Neutrophil (primary cell): Measurements from ENCODE around the gene VWC2L.

Experiments
- H3K27ac ChIP-seq: fragments of 200-600 bp; sonication (generic); 2 replicates; pipeline ENCODE4 v1.5.1; 2016; ENCODE audit warnings: mild to moderate bottlenecking, moderate library complexity
- H3K27me3 ChIP-seq: fragments of 200-600 bp; sonication (generic); 2 replicates; pipeline ENCODE4 v1.6.0; 2016; ENCODE audit warnings: mild to moderate bottlenecking
- H3K36me3 ChIP-seq: fragments of 200-600 bp; sonication (generic); 2 replicates; pipeline ENCODE4 v1.5.1; 2017
- H3K4me1 ChIP-seq, 2 experiments: fragments of 200-600 bp in 1 of 2; sonication (generic) in 1 of 2; 1 replicate in 1 of 2; 2 replicates in 1 of 2; pipeline versions ENCODE4 v1.5.1 to v1.6.1; 2013 to 2016; ENCODE audit warnings: low read depth in 1 of 2, low read length in 1 of 2, mild to moderate bottlenecking in 1 of 2, moderate library complexity in 1 of 2; ENCODE audit not compliant: control insufficient read depth in 1 of 2, insufficient read depth in 1 of 2
- H3K4me3 ChIP-seq, 2 experiments: fragments of 200-600 bp in 1 of 2; sonication (generic) in 1 of 2; 1 replicate in 1 of 2; 2 replicates in 1 of 2; pipeline ENCODE4 v1.5.1; 2013 to 2016; ENCODE audit warnings: low read depth in 1 of 2, low read length in 1 of 2, mild to moderate bottlenecking in 1 of 2, moderate library complexity in 1 of 2
- H3K9me3 ChIP-seq: fragments of 200-600 bp; sonication (generic); 2 replicates; pipeline ENCODE4 v1.5.1; 2016
- TF ChIP-seq, protein P1 (sequence below): fragments of 200-600 bp; sonication (generic); IDR thresholded peaks from 2 replicates; pipeline ENCODE4 v1.5.1; 2016; ENCODE audit warnings: antibody characterized with exemption

The VWC2L gene

DNA sequence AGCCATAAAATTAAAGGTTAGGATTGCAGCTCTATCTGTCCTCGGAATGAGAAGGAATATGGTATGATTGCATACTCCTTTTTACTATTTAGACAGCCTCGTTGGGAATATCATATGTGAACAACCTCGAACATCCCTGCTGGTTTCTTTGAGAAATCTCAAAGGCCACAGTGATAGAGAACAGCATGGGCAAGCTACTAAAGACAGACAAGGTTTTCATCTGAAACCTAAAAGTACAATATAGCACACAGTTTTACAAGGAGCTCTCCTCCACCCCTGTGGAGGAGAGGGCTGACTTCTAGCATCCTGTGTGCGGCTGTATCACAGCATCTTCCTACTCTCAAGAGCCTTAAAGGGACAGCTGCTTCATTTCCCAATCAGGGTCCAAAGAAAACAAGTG lies 104.3 kb downstream of the VWC2L start:
- Histone ChIP-seq H3K27ac (no peak overlapping the region), H3K4me1 (no peaks in the 10 kb centered on the region), H3K9me3 (no peaks in the 10 kb centered on the region), H3K27me3 (no peaks in the 10 kb centered on the region), H3K4me3 (no peak overlapping the region), H3K36me3 (no peaks in the 10 kb centered on the region)
- TF ChIP-seq, protein P1, sequence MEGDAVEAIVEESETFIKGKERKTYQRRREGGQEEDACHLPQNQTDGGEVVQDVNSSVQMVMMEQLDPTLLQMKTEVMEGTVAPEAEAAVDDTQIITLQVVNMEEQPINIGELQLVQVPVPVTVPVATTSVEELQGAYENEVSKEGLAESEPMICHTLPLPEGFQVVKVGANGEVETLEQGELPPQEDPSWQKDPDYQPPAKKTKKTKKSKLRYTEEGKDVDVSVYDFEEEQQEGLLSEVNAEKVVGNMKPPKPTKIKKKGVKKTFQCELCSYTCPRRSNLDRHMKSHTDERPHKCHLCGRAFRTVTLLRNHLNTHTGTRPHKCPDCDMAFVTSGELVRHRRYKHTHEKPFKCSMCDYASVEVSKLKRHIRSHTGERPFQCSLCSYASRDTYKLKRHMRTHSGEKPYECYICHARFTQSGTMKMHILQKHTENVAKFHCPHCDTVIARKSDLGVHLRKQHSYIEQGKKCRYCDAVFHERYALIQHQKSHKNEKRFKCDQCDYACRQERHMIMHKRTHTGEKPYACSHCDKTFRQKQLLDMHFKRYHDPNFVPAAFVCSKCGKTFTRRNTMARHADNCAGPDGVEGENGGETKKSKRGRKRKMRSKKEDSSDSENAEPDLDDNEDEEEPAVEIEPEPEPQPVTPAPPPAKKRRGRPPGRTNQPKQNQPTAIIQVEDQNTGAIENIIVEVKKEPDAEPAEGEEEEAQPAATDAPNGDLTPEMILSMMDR: no peak

DNA sequence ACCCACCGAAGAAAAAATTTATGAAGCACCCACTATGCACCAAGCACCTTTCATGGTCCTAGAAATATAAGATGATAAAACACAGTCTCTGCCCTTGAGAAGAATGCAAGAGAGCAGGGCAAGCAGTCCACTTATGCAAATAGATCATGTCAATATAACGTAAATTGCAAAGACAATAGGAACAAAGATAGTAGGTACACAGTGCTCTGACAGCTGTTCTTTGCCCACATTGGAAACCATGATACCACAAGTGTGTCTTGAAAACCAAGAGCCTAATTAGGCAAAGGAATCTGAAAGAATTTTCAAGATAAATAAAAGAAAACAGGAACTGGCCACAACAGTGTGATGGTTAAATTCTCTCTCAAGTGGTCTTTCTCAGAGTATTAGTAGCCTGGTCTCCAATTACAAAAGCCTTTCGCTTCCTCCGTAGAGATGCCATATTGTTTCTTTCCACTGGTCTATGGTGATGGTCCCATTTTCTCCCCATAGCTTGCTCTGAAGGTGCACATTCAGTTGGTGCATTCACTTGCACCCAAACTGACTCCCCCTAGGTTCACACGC lies 108.5 kb downstream of the VWC2L start:
- Histone ChIP-seq H3K4me1 (no peaks in the 10 kb centered on the region), H3K36me3 (no peaks in the 10 kb centered on the region), H3K9me3 (no peaks in the 10 kb centered on the region), H3K4me3 (no peak overlapping the region), H3K27ac (no peak overlapping the region), H3K27me3 (no peaks in the 10 kb centered on the region)
- TF ChIP-seq, protein P1: no peak

DNA sequence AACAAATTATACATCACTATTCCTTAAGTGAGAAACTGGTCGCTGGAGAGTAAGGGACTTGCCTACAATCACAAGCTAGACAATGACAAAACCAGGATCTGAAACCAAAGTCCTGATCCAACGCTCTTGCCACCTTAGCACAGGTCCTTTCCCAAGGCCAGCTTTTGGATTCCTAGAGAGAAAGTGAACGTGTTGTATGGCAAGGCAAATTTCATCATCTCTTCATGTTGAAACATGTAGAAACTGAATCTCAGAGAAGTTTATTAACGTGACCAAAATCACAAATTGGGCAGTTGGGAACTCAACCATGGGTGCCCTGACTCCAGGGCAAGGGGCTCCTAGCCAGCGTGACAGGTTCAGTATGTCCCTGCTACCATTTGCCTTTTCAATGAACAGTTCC lies 118.2 kb downstream of the VWC2L start:
- H3K9me3 ChIP-seq: no peaks in the 10 kb centered on the region

DNA sequence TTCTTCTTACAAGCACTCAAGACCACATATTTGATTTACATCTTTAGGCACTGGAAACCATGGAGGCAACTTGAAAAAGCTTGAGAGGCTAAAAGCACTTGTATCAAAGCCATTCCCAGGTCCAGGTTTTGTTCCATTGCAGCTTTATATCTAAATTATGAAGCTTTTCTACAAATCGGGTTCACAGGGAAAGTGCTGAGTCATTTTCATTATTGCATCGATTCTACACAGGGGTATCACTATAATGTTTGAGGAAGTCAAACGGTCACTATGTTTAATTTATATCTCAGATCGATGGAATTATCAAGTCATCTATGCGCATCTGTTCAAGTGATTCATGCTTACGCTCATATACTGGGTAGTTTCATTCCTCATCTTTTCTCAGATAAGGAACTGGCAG lies 118.7 kb downstream of the VWC2L start:
- no peak overlapping the region for H3K27ac ChIP-seq
- no peaks in the 10 kb centered on the region for H3K36me3 ChIP-seq
- H3K9me3 ChIP-seq: no peaks in the 10 kb centered on the region
- no peaks in the 10 kb centered on the region for H3K4me1 ChIP-seq
- H3K27me3 ChIP-seq: no peaks in the 10 kb centered on the region
- no peak overlapping the region for H3K4me3 ChIP-seq
- TF ChIP-seq, protein P1: no peak

More for the DNA sequence above, 118.2 kb downstream of the VWC2L start:
- no peak overlapping the region for H3K27ac ChIP-seq
- TF ChIP-seq, protein P1: no peak
- no peaks in the 10 kb centered on the region for H3K36me3 ChIP-seq
- H3K4me1 ChIP-seq: no peaks in the 10 kb centered on the region
- no peak overlapping the region for H3K4me3 ChIP-seq
- no peaks in the 10 kb centered on the region for H3K27me3 ChIP-seq

DNA sequence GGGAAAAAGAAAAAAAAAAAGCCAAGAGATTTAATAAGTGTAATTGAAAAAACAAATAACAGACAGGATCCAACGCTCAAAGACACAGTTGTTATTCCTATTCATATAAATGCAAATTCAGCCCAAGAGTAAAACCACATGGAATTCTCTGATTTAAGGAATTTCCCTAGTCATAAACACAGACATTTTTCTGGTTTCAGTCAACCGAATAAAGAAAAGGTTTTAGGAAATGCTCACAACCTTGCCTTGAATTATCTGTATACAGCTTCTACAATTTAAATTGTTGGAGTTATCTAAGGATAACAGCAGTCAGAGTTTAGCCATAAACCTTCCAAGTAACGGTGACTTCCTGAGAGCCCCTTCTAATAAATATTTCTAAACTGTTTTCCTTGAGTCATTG lies 122.7 kb downstream of the VWC2L start:
- H3K36me3 ChIP-seq: no peaks in the 10 kb centered on the region
- H3K9me3 ChIP-seq: no peaks in the 10 kb centered on the region
- TF ChIP-seq, protein P1: no peak
- no peak overlapping the region for H3K4me3 ChIP-seq
- no peaks in the 10 kb centered on the region for H3K27me3 ChIP-seq
- H3K27ac ChIP-seq: no peak overlapping the region
- no peaks in the 10 kb centered on the region for H3K4me1 ChIP-seq

DNA sequence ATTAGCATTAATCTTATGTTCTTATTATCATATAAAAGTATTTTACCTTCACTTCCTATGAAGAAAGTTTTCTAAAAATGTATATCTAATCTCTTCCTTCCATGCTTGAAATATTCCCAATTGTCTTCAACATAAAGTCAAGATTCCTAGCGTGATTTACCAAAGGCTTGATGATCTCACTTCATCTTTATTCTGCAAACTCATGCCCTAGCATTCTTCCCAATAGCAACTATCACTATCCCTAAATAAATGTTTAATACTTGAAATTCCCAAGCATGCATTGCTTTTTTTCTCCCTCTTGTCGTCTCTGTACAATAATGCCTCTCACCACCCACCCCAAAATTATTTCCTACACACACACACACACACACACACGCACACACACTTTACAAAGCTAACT lies 125.8 kb downstream of the VWC2L start:
- Histone ChIP-seq H3K9me3 (no peaks in the 10 kb centered on the region), H3K4me3 (no peak overlapping the region), H3K27ac (no peak overlapping the region), H3K36me3 (no peaks in the 10 kb centered on the region), H3K4me1 (no peaks in the 10 kb centered on the region), H3K27me3 (no peaks in the 10 kb centered on the region)
- TF ChIP-seq, protein P1: no peak
